HCT116 (cell line): ENCODE results near the gene ADARB2. TPM values are rescaled to one million over a fixed set of nuclear protein-coding genes. Genes with fewer than 3 reads are reported as not detected.

Source experiments
- ATAC-seq: fragments of 200-7000 bp; cut with Tn5 transposase; 2 replicates; pipeline ENCODE4 v1.9.1; 2020; ENCODE audit warnings: mild to moderate bottlenecking, moderate library complexity
- BruUV-seq: library from RNA; stranded (reverse); fragments of 400-500 nt; replicated peaks from 2 replicates; lab custom pipeline; 2021; lab: Mats Ljungman, UMichigan
- CTCF ChIA-PET: fragments of 300-600 bp; sonication (Branson Sonifier 250); formaldehyde crosslinking; loops from one replicate; lab custom pipeline; 2021; ENCODE audit warnings: antibody characterized with exemption; lab: Charles Lee
- POLR2A ChIA-PET: fragments of 300-600, 350-600 bp; sonication (Branson Sonifier 250); formaldehyde crosslinking; loops from one replicate; lab custom pipeline; 2021; ENCODE audit warnings: antibody characterized with exemption; lab: Charles Lee
- RAD21 ChIA-PET, 2 experiments: fragments of 300-600 bp; sonication (Branson Sonifier 250); formaldehyde crosslinking; loops; one replicate each; lab custom pipeline; 2023; ENCODE audit warnings: low total read pairs in 2 of 2; ENCODE audit not compliant: uncharacterized antibody in 2 of 2, unreplicated experiment in 2 of 2, low non-redundant PET in 1 of 2; lab: Charles Lee
- DNase-seq: peaks from one replicate; pipeline ENCODE4 v3.0.0-alpha.2; 2010; ENCODE audit warnings: low read depth, low spot score
- H2AFZ ChIP-seq: fragments of 200-600 bp; shearing (Covaris generic), sonication (generic); 2 replicates; pipeline ENCODE4 v1.6.1; 2017; ENCODE audit warnings: low read depth, mixed run types, mixed read lengths, antibody characterized with exemption, low read length; ENCODE audit not compliant: poor library complexity, severe bottlenecking
- H3K27ac ChIP-seq: 2 replicates; pipeline ENCODE4 v1.5.1; 2012; ENCODE audit warnings: low read depth, low read length
- H3K27me3 ChIP-seq: fragments of 200-600 bp; sonication (generic); 2 replicates; pipeline ENCODE4 v1.6.1; 2016; ENCODE audit warnings: mixed run types, low read length, mixed read lengths; ENCODE audit not compliant: insufficient read depth
- H3K36me3 ChIP-seq, 2 experiments: fragments of 200-500 bp in 1 of 2; fragments of 200-600 bp in 1 of 2; sonication (Bioruptor generic) in 1 of 2; sonication (generic) in 1 of 2; 2 replicates each; pipeline versions ENCODE4 v1.5.1 to v1.6.1; 2014 to 2016; ENCODE audit warnings: low read length in 2 of 2, inconsistent platforms in 1 of 2, mixed read lengths in 1 of 2, mixed run types in 1 of 2; ENCODE audit not compliant: insufficient read depth in 2 of 2, control insufficient read depth in 1 of 2
- H3K4me1 ChIP-seq, 2 experiments: fragments of 200-600 bp in 1 of 2; sonication (generic) in 1 of 2; 2 replicates each; pipeline versions ENCODE4 v1.5.1 to v1.6.1; 2012 to 2017; ENCODE audit warnings: low read length in 2 of 2, inconsistent platforms in 1 of 2, mild to moderate bottlenecking in 1 of 2, mixed read lengths in 1 of 2, mixed run types in 1 of 2, moderate library complexity in 1 of 2; ENCODE audit not compliant: insufficient read depth in 2 of 2, control insufficient read depth in 1 of 2
- H3K4me2 ChIP-seq: fragments of 200-600 bp; sonication (generic); 2 replicates; pipeline ENCODE4 v1.6.1; 2017; ENCODE audit warnings: mixed run types, low read length, mixed read lengths
- H3K4me3 ChIP-seq, 2 experiments: fragments of 200-600 bp in 1 of 2; sonication (generic) in 1 of 2; replicated peaks in 1 of 2; 2 replicates each; pipeline ENCODE4 v1.5.1; 2011 to 2016; ENCODE audit warnings: low read length in 2 of 2, control low read depth in 1 of 2, low read depth in 1 of 2, mild to moderate bottlenecking in 1 of 2, mixed read lengths in 1 of 2, mixed run types in 1 of 2
- H3K79me2 ChIP-seq: fragments of 200-600 bp; sonication (generic); 2 replicates; pipeline ENCODE4 v1.6.1; 2017; ENCODE audit warnings: mild to moderate bottlenecking, mixed run types, low read length, moderate library complexity, mixed read lengths; ENCODE audit not compliant: insufficient read depth
- H3K9ac ChIP-seq: fragments of 200-600 bp; sonication (generic); 2 replicates; pipeline ENCODE4 v1.6.1; 2016; ENCODE audit warnings: low read length, mixed read lengths
- H3K9me2 ChIP-seq: fragments of 200-600 bp; sonication (generic), shearing (Covaris generic); 2 replicates; pipeline ENCODE4 v1.6.1; 2017; ENCODE audit warnings: mixed run types, mild to moderate bottlenecking, moderate library complexity; ENCODE audit not compliant: insufficient read depth
- H3K9me3 ChIP-seq, 2 experiments: fragments of 200-500 bp in 1 of 2; fragments of 200-600 bp in 1 of 2; sonication (Bioruptor generic) in 1 of 2; sonication (generic) in 1 of 2; 2 replicates each; pipeline ENCODE4 v1.6.1; 2014 to 2017; ENCODE audit warnings: low read length in 2 of 2, mixed read lengths in 2 of 2, inconsistent platforms in 1 of 2, low read depth in 1 of 2, mild to moderate bottlenecking in 1 of 2, mixed run types in 1 of 2, moderate library complexity in 1 of 2; ENCODE audit not compliant: control insufficient read depth in 1 of 2, insufficient read depth in 1 of 2
- H4K20me1 ChIP-seq: fragments of 200-600 bp; sonication (generic), shearing (Covaris generic); 2 replicates; pipeline ENCODE4 v1.6.1; 2017; ENCODE audit warnings: mixed run types, mild to moderate bottlenecking, moderate library complexity; ENCODE audit not compliant: insufficient read depth
- EZH2 ChIP-seq: fragments of 200-600 bp; sonication (generic); IDR thresholded peaks from 2 replicates; pipeline ENCODE4 v1.6.1; 2017; ENCODE audit warnings: antibody characterized with exemption, mixed run types
- MAX ChIP-seq: IDR thresholded peaks from 2 replicates; pipeline ENCODE4 v1.6.1; 2012
- POLR2A ChIP-seq: IDR thresholded peaks from 2 replicates; pipeline ENCODE4 v1.7.0; 2011; ENCODE audit warnings: borderline replicate concordance; ENCODE audit not compliant: insufficient read depth, insufficient read length; ENCODE audit errors: extremely low read depth
- POLR2AphosphoS5 ChIP-seq: IDR thresholded peaks from 2 replicates; pipeline ENCODE4 v1.6.1; 2011; ENCODE audit warnings: mild to moderate bottlenecking, low read depth, low read length, moderate library complexity
- RAD21 ChIP-seq: IDR thresholded peaks from 2 replicates; pipeline ENCODE4 v1.6.1; 2012; ENCODE audit warnings: low read depth, mild to moderate bottlenecking
- SIN3A ChIP-seq: IDR thresholded peaks from 2 replicates; pipeline ENCODE4 v1.6.1; 2012; ENCODE audit warnings: low read depth
- SP1 ChIP-seq: IDR thresholded peaks from 2 replicates; pipeline ENCODE4 v1.6.1; 2012; ENCODE audit warnings: low read depth
- TCF7L2 ChIP-seq: IDR thresholded peaks from 2 replicates; pipeline ENCODE4 v1.7.0; 2011; ENCODE audit warnings: borderline replicate concordance, inconsistent platforms; ENCODE audit not compliant: insufficient read depth, insufficient read length; ENCODE audit errors: extremely low read depth
- ZBTB33 ChIP-seq: IDR thresholded peaks from 2 replicates; pipeline ENCODE4 v1.6.1; 2011; ENCODE audit warnings: mild to moderate bottlenecking, low read length, moderate library complexity; ENCODE audit not compliant: insufficient replicate concordance; ENCODE audit errors: extremely low read depth
- ZFX ChIP-seq: fragments of 450-650 bp; IDR thresholded peaks from 2 replicates; pipeline ENCODE4 v1.6.1; 2017
- ZNF274 ChIP-seq: fragments of 200-500 bp; sonication (Bioruptor generic); IDR thresholded peaks from 2 replicates; pipeline ENCODE4 v1.6.1; 2014; ENCODE audit warnings: mild to moderate bottlenecking, low read depth, low read length, inconsistent platforms
- intact Hi-C: fragments of 100-400 bp; cut with micrococcal nuclease; formaldehyde crosslinking; loops from 2 replicates; pipeline ENCODE4 v1.10.0; 2022
- total RNA-seq: library from RNA; stranded (reverse); gene quantifications from one replicate; pipeline ENCODE4 v1.2.1, GENCODE V29; 2021; ENCODE audit not compliant: unreplicated experiment
- TF ChIP-seq, protein P1 (sequence below): IDR thresholded peaks from 2 replicates; pipeline ENCODE4 v1.6.1; 2012; ENCODE audit warnings: low read depth
- TF ChIP-seq, protein P2 (sequence below): IDR thresholded peaks from 2 replicates; pipeline ENCODE4 v1.6.1; 2012

The ADARB2 gene
- total RNA-seq, 1 experiment from 2014 or later = not detected

- TF ChIP-seq, protein P1, sequence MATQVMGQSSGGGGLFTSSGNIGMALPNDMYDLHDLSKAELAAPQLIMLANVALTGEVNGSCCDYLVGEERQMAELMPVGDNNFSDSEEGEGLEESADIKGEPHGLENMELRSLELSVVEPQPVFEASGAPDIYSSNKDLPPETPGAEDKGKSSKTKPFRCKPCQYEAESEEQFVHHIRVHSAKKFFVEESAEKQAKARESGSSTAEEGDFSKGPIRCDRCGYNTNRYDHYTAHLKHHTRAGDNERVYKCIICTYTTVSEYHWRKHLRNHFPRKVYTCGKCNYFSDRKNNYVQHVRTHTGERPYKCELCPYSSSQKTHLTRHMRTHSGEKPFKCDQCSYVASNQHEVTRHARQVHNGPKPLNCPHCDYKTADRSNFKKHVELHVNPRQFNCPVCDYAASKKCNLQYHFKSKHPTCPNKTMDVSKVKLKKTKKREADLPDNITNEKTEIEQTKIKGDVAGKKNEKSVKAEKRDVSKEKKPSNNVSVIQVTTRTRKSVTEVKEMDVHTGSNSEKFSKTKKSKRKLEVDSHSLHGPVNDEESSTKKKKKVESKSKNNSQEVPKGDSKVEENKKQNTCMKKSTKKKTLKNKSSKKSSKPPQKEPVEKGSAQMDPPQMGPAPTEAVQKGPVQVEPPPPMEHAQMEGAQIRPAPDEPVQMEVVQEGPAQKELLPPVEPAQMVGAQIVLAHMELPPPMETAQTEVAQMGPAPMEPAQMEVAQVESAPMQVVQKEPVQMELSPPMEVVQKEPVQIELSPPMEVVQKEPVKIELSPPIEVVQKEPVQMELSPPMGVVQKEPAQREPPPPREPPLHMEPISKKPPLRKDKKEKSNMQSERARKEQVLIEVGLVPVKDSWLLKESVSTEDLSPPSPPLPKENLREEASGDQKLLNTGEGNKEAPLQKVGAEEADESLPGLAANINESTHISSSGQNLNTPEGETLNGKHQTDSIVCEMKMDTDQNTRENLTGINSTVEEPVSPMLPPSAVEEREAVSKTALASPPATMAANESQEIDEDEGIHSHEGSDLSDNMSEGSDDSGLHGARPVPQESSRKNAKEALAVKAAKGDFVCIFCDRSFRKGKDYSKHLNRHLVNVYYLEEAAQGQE = no peak
Measured at GRCh38 chr10:1344408-1344807, 392.9 kb downstream of the ADARB2 start (continued).

DNA sequence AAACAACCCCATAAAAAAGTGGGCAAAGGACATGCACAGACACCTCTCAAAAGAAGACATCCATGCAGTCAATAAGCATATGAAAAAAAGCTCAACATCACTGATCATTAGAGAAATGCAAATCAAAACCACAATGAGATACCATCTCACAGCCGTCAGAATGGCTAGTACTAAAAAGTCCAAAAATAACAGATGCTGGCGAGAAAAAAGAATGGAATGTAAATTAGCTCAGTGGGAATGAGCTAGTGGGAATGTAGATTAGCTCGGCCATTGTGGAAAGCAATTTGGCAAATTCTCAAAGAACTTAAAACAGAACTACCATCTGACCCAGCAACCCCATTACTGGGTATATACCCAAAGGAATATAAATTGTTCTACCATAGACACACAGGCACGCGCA, 394.1 kb downstream of the ADARB2 start:
- H3K9me3 ChIP-seq = no peaks in the 10 kb centered on the region
- ATAC-seq (no peak), DNase-seq (no peak)
- H3K27me3 ChIP-seq = peaks cover 14% of the 10 kb centered on the region; the same call in 1 of the 2 replicates
- ChIA-PET POLR2A (no interaction called here), CTCF (no interaction called here), RAD21 (no interaction called here)
- no peak overlapping the region for H3K27ac ChIP-seq
- H3K4me1 ChIP-seq = no peaks in the 10 kb centered on the region
- no peaks in the 10 kb centered on the region for H3K9me2 ChIP-seq
- H3K4me2 ChIP-seq = no peak overlapping the region
- no peak overlapping the region for H3K9ac ChIP-seq
- no peaks in the 10 kb centered on the region for H4K20me1 ChIP-seq
- intact Hi-C loops = no loop called here
- no peaks in the 10 kb centered on the region for H3K36me3 ChIP-seq
- no peak overlapping the region for H3K4me3 ChIP-seq
- H2AFZ ChIP-seq = no peak overlapping the region
- BruUV-seq = no TSS peak
- no peaks in the 10 kb centered on the region for H3K79me2 ChIP-seq
- no peak for TF ChIP-seq RAD21
- no peak for TF ChIP-seq SP1
- TF ChIP-seq POLR2A = no peak
- no peak for TF ChIP-seq ZFX
- TF ChIP-seq ZBTB33 = no peak
- no peak for TF ChIP-seq EZH2
- TF ChIP-seq SIN3A = no peak
- TF ChIP-seq, protein P2, sequence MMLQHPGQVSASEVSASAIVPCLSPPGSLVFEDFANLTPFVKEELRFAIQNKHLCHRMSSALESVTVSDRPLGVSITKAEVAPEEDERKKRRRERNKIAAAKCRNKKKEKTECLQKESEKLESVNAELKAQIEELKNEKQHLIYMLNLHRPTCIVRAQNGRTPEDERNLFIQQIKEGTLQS = no peak
- no peak for TF ChIP-seq ZNF274
- TF ChIP-seq, protein P1 = no peak
- no peak for TF ChIP-seq TCF7L2
- TF ChIP-seq MAX = no peak
- TF ChIP-seq POLR2AphosphoS5 = no peak
